GM21367 (cell line): ENCODE results near the gene RASIP1.
"Not testable (repeated sequence)": the region's sequence is repeated elsewhere in the genome, so short reads cannot be mapped to it uniquely, and the experiment has no call there.

Experiments used
- ATAC-seq: cut with Tn5 transposase; IDR thresholded peaks from one replicate; pipeline ENCODE4 v1.9.1; 2021; ENCODE audit not compliant: unreplicated experiment

The RASIP1 gene

GRCh38 chr19:48740164-48740972 lies at the start of gene RASIP1:
RASIP1 (minus strand) TSS chr19:48740610; CDS start chr19:48740282, 328 bp downstream.
- ATAC-seq: no peak

- not testable (repeated sequence) for ATAC-seq
Observed at GRCh38 chr19:48787331-48787730, 46.9 kb upstream of the RASIP1 start.

GRCh38 chr19:48786422-48786821 lies 46.0 kb upstream of the RASIP1 start:
- not testable (repeated sequence) for ATAC-seq

- ATAC-seq: no peak
Observed at GRCh38 chr19:48784527-48784926, 44.1 kb upstream of the RASIP1 start.

- no peak for ATAC-seq
Observed at GRCh38 chr19:48780631-48781391, 40.4 kb upstream of the RASIP1 start.

- ATAC-seq: no peak
Observed at GRCh38 chr19:48779636-48780035, 39.2 kb upstream of the RASIP1 start.

- ATAC-seq: no peak
Observed at GRCh38 chr19:48777720-48778119, 37.3 kb upstream of the RASIP1 start.

GRCh38 chr19:48777139-48777538 lies 36.7 kb upstream of the RASIP1 start:
- no peak for ATAC-seq

GRCh38 chr19:48772503-48772953 lies 32.1 kb upstream of the RASIP1 start:
- no peak for ATAC-seq

GRCh38 chr19:48770734-48771472 lies 30.5 kb upstream of the RASIP1 start:
- no peak for ATAC-seq

GRCh38 chr19:48770266-48770665 lies 29.9 kb upstream of the RASIP1 start:
- ATAC-seq: no peak

GRCh38 chr19:48768994-48769713 lies 28.7 kb upstream of the RASIP1 start:
- no peak for ATAC-seq

- not testable (repeated sequence) for ATAC-seq
Observed at GRCh38 chr19:48768171-48768753, 27.9 kb upstream of the RASIP1 start.

- ATAC-seq: not testable (repeated sequence)
Observed at GRCh38 chr19:48765816-48766215, 25.4 kb upstream of the RASIP1 start.

GRCh38 chr19:48760504-48761205 lies 20.2 kb upstream of the RASIP1 start:
- no peak for ATAC-seq

- ATAC-seq: no peak
Observed at GRCh38 chr19:48757741-48758144, 17.3 kb upstream of the RASIP1 start.

GRCh38 chr19:48757089-48757675 lies 16.8 kb upstream of the RASIP1 start:
- ATAC-seq: no peak

GRCh38 chr19:48756686-48757085 lies 16.3 kb upstream of the RASIP1 start:
- no peak for ATAC-seq

- no peak for ATAC-seq
Observed at GRCh38 chr19:48756212-48756611, 15.8 kb upstream of the RASIP1 start.
